ENCODE results near the gene STIM1.

DNA sequence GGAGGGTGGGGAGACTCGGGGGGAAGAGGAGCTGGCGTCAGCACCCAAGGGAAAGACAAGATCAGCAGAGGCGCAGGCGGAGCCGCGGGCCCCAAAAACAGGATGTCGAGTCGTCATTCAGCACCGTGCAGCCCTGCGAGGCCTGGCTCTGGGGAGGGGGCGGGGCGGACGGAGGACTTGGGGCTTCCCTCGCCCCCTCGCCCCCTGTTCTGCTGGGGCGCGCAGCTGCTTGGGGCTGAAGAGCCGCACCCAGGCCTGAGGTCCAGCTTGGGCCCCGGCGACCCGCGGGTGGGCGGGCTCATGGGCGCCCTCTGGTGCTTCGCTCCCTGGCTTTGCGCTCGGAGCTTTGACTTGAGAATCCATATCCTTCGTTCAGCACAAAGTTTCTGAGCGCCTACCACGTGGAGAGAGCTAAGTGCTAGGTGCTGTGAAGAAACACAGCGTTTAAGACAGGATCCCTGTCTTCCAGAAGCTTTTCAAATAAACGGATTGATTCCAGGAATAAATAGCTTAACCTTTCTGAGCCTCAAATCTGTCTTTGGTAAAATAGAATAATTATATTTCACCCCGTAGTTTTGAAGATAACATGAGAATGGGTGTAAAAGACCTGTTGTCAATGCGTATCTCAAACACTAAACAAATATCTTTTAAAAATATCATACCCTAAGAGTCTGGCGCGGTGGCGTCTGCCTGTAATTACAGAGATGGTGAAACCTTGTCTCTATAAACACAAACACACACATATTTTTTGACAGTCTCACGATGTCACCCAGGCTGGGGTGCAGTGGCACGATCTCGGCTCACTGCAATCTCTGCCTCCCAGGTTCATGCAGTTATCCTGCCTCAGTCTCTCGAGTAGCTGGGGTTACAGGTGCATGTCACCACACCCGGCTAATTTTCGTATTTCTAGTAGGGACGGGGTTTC lies 13.8 kb upstream of the STIM1 start:
- TF ChIP-seq, protein P1, sequence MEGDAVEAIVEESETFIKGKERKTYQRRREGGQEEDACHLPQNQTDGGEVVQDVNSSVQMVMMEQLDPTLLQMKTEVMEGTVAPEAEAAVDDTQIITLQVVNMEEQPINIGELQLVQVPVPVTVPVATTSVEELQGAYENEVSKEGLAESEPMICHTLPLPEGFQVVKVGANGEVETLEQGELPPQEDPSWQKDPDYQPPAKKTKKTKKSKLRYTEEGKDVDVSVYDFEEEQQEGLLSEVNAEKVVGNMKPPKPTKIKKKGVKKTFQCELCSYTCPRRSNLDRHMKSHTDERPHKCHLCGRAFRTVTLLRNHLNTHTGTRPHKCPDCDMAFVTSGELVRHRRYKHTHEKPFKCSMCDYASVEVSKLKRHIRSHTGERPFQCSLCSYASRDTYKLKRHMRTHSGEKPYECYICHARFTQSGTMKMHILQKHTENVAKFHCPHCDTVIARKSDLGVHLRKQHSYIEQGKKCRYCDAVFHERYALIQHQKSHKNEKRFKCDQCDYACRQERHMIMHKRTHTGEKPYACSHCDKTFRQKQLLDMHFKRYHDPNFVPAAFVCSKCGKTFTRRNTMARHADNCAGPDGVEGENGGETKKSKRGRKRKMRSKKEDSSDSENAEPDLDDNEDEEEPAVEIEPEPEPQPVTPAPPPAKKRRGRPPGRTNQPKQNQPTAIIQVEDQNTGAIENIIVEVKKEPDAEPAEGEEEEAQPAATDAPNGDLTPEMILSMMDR (IDR thresholded peaks at IDR 0.05), result peak; percentile 100
- TF ChIP-seq POLR2AphosphoS5 (IDR thresholded peaks at IDR 0.05; ENCODE audit: low read depth, low read length), result peak; percentile 87

Measured in Panc1 (cell line).